DMS 273 (cell line): ENCODE data around the gene ZNF813.
A peak's percentile ranks its signal among the peaks of the same experiment; 100 is the strongest.
"Not testable (repeated sequence)": the region's sequence is repeated elsewhere in the genome, so short reads cannot be mapped to it uniquely, and the experiment has no call there.

Experiments
- DNase-seq: peaks from one replicate; lab custom pipeline; 2025; ENCODE audit not compliant: unreplicated experiment; lab: John Stamatoyannopoulos, UW

The ZNF813 gene

GRCh38 chr19:53475470-53475869 is 7.9 kb downstream of the ZNF813 start:
- not testable (repeated sequence) for DNase-seq

DNA sequence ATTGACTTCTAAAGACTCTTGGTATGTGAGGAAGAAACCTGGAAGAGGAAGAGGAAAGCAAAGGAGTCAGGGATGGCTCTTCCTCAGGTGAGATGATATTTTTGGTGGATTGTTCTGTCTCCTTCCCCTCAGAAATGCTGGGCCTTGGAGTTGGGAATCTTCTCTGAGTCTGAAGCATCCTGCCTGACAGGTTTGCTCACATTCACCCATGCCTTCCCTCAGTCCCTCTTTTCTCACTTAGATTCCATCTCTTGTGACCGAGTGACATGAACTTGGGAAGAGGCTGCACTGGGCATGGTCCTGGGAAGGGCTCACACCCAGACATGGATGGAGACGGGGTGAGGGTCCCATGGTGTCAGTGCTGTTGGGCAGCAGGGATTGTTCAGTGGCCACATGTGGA is 16.2 kb downstream of the ZNF813 start:
- DNase-seq, result not testable (repeated sequence)

- no peak for DNase-seq
Measured at GRCh38 chr19:53485046-53486004, 17.8 kb downstream of the ZNF813 start.

GRCh38 chr19:53492153-53492552 is 24.6 kb downstream of the ZNF813 start:
- DNase-seq, result no peak

GRCh38 chr19:53497311-53498023 is 29.9 kb downstream of the ZNF813 start:
- DNase-seq, result not testable (repeated sequence)

DNA sequence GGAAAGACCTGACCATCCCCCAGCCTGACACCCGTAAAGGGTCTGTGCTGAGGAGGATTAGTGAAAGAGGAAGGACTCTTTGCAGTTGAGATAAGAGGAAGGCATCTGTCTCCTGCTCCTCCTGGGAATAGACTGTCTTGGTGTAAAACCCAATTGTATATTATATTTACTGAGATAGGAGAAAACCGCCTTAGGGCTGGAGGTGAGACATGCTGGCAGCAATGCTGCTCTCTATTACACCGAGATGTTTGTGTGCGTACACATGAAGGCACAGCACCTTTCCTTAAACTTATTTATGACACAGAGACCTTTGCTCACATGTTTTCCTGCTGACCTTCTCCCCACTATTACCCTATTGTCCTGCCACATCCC is 30.5 kb downstream of the ZNF813 start:
- DNase-seq, result not testable (repeated sequence)

- not testable (repeated sequence) for DNase-seq
Measured at GRCh38 chr19:53503151-53503550, 35.6 kb downstream of the ZNF813 start.

DNA sequence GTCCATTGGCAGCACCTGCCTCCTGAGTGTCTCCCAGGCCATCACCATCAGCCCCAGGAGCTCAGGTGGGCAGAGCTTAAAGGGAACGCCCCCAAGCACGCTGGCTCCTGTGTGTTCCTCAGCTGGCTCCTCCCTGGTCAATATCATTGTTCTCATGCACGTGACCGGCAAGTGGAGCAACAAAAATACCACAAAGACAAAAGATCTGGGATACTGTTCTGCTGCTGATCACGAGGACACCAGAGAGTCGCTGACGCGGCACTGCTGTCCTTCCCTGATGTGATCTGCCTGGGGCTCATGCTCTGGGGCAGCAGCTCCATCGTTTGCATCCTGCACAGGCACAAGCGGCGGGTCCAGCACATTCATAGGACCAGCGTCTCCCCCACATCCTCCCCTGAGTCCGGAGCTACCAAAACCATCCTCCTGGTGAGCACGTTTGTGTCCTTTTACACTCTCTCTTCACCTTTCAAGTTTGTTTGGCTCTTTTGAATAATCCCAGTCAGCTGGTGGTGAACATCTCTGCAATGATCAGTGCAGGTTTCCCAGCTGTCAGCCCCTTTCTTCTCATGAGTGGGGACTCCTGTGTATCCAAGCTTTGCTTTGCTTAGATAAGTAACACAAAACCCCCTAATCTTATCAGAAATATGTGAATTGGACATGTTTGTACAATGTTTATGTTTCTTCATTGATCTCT is 36.3 kb downstream of the ZNF813 start:
- DNase-seq, result not testable (repeated sequence)

DNA sequence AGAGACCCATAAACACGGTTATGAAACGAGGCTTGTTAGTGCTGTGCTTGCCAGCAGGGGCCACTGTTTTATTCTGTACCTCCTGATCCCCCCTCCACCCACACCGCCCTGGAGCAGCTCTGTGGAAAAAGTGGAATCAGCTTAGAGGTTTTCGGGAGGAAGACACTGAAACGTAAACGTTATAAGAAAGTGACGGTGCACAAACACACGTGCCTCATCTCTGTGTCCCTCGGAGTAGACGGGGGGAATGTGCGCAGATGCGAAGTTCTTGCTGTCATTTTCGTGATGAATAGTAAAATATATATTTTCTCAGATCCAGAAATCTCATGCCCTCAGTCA is 36.8 kb downstream of the ZNF813 start:
- DNase-seq, result peak; percentile 36

- DNase-seq, result no peak
Measured at GRCh38 chr19:53504885-53505284, 37.4 kb downstream of the ZNF813 start.

- DNase-seq, result no peak
Measured at GRCh38 chr19:53506728-53507127, 39.2 kb downstream of the ZNF813 start.

DNA sequence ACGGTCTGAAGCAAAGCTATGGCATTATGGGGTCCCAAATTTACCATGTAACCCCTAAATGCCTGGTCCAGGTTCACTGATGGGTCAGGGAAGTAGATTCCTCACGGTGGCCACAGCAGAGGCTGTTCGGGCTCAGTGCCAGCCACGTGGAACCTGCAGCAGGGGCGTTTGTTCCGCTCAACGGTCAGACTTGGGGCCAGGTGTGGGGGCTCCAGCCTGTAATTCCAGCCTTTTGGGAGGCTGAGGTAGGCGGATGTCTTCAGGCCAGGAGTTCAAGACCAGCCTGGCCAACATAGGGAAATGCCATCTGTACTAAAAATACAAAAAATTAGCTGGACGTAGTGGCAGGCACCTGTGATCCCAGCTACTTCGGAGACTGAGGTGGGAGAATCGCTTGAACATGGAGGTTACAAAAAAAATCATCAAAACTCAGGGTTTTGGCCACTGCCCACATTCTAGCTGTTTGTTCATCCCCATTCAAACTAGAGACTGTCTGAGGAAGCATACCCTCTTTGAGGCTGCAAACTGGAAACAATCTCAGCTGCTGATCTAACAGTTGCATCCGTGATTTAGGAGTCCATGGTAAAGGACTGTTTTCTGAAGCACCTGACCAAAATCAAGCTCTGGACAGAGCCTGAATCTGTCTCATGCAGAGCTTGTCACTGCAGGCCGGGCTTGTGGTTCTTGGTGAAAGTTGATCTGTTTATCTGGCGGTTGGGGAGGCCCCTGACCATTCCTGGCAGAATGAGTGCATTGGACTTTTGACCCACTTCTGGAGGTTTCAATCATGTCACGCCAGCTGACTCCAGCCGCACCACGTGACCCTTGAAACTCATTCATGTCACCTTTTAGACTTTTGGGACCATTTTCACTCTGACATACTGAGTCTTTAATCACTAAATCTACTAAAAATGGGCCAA is 40.2 kb downstream of the ZNF813 start:
- DNase-seq, result no peak

GRCh38 chr19:53509443-53509842 is 41.9 kb downstream of the ZNF813 start:
- no peak for DNase-seq

- no peak for DNase-seq
Measured at GRCh38 chr19:53509845-53510244, 42.3 kb downstream of the ZNF813 start.

- DNase-seq, result no peak
Measured at GRCh38 chr19:53511357-53511756, 43.8 kb downstream of the ZNF813 start.

- peak; percentile 72 for DNase-seq
Measured at GRCh38 chr19:53511933-53512374, 44.4 kb downstream of the ZNF813 start.

GRCh38 chr19:53515047-53515446 is 47.5 kb downstream of the ZNF813 start:
- not testable (repeated sequence) for DNase-seq

- no peak for DNase-seq
Measured at GRCh38 chr19:53517114-53517741, 49.7 kb downstream of the ZNF813 start.

- DNase-seq, result no peak
Measured at GRCh38 chr19:53518121-53518520, 50.6 kb downstream of the ZNF813 start.

GRCh38 chr19:53518716-53519115 is 51.2 kb downstream of the ZNF813 start:
- peak; percentile 43 for DNase-seq
